GM19468 (cell line): ENCODE measurements around the gene SLC41A1.
A peak's percentile ranks its signal among the peaks of the same experiment; 100 is the strongest.
"Not testable (repeated sequence)": the region's sequence is repeated elsewhere in the genome, so short reads cannot be mapped to it uniquely, and the experiment has no call there.

ENCODE experiments used
- ATAC-seq: cut with Tn5 transposase; IDR thresholded peaks from one replicate; pipeline ENCODE4 v1.9.1; 2021; ENCODE audit warnings: mild to moderate bottlenecking, moderate library complexity, moderate number of reproducible peaks; ENCODE audit not compliant: unreplicated experiment; ENCODE audit errors: extremely low read depth

The SLC41A1 gene

DNA sequence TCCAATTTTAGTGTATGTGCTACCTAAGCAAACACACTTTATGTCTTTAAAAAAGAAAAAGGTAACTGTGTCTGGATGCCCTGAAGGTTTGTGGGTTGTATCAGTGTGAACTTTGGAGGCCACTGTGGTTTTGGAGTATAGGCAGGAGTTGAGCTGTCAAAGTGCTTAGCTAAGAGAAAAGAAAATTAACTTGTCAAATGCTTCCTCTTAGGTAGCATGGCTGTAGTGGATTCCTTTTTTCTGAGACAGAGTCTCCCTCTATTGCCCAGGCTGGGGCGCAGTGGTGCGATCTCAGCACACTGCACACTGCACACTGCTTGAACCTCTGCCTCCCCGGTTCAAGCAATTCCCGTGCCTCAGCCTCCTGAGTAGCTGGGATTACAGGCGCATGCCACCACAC lies 11.2 kb upstream of the SLC41A1 start:
- ATAC-seq, result no peak

DNA sequence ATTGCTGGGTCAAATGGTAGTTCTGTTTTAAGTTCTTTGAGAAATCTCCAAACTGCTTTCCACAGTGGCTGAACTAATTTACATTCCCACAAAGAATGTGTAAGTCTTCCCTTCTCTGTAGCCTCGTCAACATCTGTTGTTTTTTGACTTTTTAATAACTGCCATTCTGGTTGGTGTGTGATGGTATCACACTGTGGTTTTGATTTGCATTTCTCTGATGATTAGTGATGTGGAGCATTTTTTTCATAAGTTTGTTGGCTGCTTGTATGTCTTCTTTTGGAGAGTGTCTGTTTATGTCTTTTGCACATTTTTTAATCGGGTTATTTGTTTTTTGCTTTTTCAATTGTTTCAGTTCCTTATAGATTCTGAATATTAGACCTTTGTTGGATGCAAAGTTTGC lies 10.3 kb upstream of the SLC41A1 start:
- ATAC-seq, result not testable (repeated sequence)

DNA sequence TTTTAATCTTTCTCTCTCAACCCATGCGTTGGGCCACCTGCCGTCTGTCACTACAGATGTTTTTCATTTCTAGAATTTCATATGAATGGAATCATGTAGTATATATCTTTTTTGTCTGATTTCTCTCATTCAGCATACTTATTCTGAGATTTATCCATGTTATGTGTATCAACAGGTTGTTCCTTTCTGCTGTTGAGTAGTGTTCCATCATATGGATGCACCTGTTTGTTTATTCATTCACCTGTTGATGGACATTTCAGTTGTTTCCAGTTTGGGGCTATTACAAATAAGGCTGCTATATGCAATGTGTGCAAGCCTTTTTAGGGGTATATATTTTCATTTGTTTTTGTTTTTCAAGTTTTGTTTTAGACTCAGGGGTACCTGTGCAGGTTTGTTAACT lies 9.4 kb upstream of the SLC41A1 start:
- ATAC-seq, result no peak

DNA sequence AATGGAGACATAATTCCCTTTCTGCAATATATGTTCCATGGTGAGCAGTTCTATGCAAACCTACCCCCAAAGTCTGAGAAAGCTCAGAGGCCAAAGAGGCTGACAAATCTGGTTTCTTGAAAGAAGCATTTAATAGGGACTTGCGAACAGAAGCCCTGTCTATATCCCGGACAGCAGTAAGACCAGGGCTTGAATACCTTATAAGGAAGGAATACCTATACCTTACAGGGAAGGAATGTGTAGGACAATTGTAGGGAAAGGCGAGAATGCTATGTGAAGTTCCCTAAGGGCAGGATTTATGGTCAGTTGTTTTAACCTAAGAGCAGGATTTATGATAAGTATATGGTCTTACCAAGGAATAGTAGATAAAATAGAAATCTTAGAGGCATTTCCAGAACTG lies 5.0 kb upstream of the SLC41A1 start:
- no peak for ATAC-seq

DNA sequence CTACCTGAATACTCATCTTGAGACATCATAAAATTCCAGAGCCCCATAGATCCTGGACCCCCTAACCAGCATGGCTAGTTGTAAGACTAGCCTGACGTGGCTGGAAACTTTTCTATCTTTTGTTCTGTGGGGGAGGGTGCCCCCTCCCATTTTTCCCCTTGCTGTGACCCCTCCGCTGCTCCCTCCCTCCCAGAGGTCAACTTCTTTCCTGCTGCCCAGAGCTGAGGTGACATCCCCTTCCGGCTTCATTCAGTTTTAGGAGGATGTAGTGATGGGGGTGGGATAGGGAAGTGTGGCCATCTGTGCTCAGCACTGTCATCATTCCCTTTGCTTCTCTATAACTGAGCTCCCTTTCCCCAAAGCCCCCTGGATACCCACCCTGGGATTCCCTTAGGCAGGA lies 4.4 kb upstream of the SLC41A1 start:
- ATAC-seq, result no peak

DNA sequence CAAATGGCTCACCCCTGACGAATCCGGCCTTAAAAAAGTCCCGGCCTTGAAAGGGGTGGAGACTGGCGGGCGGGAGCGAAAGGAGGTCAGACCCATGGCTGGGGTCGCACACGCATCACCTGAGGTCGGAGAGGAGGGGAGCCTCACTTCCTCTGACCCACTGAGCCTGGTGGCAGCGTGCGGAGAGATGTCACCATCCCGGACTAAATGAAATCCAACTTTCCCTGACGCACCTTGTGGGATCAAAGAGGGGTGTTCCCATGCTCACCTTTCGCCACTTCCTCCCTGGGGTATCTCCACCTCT lies 709 bp upstream of the SLC41A1 start:
- ATAC-seq, result no peak

DNA sequence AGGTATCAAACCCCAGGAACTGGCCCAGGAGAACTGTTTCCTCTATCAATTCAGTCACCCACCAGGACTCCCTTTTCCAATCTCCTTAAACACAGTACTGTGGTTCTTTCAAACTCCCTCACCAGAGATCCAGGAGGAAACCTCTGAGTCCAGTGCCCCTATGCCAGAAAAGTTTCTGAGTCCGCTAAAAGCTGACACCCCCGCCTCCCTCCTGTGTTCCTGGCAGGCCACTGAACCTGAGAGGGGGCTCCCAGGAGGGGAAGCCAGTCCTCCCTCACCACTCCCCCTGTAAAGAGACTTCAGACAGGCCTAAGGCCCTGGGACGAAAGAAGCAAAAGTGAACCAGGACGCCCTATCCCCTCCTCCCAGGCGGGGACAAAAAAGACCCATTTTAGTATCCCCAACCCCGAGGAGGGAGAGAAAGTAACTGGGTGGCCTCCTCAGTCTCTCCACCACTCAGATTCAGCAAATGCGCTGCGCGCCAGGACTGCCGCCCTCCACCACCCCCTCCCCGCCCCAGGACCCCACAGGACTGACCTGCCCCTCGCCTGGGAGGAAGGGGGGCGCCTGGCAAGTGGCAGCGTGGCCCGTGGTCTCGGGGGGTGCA lies 624 bp downstream of the SLC41A1 start:
- no peak for ATAC-seq

DNA sequence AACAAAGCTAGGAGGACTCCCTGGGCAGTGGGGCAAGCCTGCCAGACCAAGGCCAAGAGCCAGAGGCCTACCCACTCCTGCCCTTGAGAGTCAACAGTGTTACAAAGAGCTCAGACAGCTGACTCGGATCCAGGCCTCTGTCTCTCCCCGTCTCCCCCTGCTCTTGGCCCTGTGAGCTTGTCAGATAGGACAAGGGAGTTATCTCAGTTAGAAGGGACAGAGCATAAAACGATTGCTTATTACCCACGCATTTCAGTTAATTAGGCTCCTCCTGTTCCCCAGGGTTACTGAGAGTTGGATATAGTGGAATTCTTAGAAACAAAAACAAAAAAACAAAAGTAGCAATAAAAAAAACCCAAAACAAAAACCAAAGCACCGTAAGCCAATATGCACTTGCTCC lies 1.3 kb downstream of the SLC41A1 start:
- no peak for ATAC-seq

DNA sequence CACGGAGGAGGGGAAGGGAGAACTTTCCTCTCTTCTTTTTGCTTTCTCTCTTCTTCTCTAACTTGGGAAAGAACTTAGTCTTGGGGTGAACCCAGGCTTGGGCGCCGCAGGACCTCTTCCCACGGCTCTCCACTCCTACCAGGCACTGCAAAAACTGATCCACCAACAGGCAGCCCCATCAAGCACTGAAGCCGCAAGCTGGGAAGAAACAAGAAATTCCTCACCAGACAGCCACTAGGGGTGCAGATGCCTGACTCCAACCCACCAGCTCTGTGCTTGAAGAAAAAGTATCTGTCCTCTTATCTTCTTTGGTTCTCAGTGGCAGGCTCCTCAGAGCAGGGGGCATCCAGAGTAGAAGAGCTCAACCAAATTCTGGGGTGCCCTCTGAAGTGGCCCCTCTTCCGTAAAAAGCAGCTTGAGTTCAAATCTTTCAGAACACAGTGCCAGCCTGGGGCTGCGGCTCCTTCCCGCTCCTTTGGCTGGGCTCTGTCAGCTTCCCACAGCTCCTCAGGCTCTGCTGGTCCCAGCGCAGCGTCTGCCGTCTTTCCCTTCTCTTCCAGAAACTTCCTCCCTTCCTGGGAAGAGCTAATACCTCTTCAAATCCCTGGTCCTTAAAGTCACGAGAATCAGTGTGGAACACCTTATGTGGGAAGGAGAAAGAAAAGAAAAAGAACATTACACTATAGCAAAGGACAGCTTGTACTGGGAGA lies 2.4 kb downstream of the SLC41A1 start:
- ATAC-seq, result no peak

DNA sequence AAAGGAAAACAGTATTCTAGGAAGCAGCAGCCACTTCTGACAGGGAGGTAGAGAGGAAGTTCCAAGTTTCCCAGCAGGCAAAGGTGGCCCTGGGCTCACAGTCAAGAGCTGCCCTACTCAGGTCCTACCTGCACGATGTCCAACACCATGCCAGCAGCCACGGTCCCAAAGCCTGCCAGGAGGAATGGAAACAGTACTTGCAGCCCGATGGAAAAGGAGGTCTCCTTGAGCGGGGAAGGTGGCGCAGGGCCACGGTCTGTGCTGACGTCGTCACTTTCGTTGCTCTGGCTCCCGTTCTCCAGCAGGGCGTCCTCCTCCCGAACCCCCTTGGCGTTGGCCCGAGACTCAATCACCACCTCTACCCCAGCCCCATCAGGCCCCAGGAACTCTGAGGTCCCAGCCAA lies 3.1 kb downstream of the SLC41A1 start:
- ATAC-seq, result no peak

DNA sequence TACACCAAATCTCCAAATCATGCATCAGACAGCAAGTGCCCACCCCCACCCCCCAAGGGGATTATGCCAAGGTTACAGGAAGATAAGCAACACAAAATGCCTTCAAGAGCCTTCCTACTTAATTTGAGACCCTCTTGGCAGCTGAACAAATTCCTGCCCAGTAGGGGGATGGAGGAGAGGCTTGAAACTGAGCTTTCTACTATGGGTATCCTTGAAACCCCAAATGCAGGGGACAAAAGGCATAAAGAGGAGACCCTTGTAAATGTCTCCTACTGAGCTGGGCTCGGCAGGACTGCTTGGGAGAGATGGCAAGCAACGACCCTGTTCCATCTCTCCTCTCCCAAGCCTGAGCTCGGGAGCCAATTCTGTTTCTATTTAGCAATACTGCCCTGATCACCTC lies 3.5 kb downstream of the SLC41A1 start:
- ATAC-seq, result no peak

DNA sequence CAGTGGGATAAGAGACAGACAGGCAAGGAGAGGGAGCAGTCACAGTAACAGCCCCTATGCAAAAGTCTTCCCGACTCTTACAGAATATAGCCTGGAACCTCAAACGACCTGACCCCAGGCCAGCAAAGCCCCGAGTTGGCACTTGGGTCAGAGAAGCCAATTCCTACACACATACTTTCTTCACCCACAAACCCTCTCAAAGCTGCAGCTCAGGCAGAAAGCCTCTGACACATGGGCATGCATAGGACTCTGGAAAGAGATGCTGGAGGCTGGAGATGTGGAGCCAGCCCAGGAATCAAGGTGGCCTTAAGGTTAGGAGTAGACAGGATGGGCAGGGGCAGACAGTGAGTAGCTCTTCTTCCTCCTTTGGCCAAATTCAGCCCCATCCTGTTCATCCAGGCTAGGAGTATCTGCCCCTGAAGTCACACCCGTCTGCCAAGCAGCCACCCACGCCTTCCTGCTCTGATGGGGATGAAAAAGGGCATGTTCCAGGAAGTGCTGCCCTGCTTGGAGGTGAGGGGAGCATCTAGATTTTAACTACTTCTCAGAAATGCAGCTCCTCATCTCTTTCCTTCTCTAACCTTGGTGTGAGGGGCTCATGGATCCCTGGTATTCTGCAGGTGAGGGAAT lies 7.8 kb downstream of the SLC41A1 start:
- no peak for ATAC-seq

DNA sequence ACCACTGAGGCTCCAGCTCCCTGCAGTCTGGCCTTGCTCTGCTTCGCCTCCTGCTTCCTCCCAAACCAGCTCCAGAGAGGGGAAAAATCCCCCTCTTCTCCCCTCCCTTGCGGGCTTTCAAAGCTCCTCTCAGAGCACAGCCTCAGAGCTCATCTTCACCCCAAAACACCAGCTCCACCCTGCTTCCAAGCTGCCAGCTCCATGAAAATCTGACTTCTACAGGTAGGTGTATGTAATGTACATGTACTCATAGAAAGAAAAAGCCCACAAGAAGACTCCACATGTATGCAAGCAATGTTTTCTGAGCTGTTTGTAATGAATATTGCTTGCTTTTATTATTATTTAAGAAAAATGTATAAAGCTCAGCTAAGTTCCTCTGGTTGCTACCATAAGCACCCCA lies 8.4 kb downstream of the SLC41A1 start:
- no peak for ATAC-seq

DNA sequence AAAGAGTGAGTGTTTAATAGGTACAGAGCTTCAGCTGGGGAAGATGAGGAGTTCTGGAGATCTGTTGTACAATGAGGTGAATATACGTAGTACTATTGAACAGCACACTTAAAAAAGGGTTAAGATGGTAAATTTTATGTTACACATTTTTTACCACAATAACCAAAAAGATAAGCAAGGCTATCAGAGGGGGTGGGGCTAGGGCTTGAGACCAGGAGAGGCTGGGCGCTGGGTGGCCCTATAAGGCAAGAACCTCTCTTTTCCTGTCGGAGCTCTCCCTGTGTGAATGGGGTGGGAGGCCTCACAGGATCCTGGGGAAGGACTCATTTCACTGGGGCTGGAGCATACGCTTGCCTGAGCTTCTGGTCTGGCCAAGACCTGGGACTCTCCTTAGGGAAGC lies 9.0 kb downstream of the SLC41A1 start:
- ATAC-seq, result no peak

DNA sequence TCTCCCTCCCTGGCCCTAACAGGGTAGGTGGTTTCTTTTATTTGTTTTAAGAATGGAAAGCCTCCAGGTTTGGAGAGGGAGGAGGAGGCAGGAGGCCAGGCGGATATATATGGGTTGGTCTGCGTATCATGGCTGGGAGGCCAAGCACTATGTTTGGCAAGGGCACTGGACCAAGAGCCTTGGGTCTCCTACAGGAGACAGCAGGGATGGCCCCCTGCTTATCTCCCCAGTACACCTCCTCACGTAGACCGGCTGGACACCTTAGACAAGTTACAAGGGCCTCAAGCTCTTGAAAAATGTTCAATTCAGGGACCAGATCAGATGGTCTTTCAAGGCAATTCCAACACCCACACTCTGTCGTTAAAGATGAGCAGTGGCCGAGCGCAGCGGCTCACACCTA lies 10.9 kb downstream of the SLC41A1 start:
- ATAC-seq, result no peak

DNA sequence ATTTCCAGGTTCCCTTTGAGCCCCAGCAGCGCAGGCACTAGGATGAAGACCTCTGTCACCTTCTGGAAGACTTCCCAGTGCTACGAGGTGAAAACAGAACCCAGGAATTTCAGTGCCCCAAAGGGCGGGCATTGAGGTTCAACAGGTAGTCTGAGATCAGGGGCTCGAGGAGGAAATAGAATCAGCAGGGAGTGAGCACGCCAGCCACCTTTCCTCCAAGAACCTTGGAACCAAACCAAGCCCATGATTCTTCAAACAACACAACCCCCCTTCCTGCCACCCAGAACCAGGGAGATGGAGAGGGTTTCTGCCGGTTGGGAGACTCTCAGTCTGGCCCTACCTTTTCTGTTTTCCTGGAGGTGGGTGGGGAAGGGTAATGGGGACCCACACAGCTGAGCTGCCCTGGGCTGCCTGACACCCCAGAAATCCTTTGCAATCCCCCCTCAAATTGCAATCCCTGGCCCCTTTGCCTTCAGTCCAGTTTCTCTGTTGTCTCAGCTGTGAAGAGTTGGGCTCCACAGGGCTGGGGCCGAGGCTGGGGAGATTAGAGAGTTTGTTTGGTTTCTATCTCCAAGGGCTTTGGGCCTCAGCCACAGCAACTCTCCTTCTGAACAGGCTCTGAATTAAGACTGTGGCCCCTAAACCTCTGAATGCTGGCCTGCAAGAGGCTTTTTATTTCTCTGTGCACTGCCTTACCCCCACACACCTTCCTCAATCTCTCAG lies 11.9 kb downstream of the SLC41A1 start:
- no peak for ATAC-seq

DNA sequence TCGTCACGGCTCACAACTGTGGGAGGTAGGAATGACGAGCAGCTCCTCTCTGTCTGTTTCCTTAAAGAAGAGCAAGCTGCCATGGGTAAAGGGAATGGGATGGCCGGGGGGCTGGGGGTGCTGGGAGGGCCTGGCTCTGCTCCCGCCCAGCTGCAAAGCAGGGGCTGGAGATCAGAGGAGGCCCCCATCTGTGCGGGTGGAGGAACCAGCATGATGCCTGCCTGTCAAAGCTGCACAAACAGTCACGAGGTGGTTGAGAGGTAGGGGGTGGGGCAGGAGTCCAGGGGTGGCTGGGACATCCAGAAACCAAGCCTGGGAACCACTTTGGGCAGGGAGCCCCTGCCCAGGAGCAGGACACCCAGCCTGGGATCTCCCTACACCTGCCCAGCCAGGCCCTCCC lies 12.6 kb downstream of the SLC41A1 start:
- ATAC-seq, result no peak

DNA sequence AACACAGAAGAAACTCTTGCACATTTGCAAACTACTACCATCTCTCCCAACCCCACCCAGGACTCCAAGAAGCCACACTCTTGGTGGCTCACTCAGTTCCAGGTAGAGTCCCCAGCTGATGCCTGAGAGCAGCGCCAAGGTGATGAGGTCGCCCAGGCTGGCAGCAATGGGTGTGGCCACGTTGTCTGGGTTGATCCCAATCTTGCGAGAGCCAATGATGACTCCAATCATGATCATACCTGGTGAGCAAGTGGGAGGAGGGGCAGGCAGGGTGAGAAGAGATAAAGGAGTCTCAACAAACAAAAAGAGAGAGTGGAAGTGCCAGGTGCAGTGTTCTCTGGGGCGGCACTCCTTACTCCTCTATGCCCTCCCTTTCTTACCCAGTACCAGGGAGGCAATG lies 14.4 kb downstream of the SLC41A1 start:
- ATAC-seq, result no peak

DNA sequence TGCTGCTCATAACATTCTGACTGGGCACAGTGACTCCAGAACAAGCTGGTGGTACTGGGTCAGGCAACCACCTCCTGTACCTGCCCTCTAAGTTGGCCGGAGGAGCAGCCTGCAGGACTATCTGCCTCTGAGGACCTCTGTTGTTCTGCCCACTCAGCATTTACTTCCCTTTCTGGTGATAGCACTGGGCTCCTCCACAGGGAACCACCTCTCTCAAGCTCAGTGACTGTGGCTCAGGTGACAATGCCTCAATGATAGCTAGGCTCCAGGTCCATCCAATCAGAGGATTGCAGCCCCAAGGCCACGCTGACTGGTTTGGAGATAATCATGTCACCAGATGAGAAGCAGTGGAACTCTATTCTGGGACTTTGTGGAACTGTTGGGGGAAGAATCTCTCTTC lies 15.8 kb downstream of the SLC41A1 start:
- ATAC-seq, result no peak

DNA sequence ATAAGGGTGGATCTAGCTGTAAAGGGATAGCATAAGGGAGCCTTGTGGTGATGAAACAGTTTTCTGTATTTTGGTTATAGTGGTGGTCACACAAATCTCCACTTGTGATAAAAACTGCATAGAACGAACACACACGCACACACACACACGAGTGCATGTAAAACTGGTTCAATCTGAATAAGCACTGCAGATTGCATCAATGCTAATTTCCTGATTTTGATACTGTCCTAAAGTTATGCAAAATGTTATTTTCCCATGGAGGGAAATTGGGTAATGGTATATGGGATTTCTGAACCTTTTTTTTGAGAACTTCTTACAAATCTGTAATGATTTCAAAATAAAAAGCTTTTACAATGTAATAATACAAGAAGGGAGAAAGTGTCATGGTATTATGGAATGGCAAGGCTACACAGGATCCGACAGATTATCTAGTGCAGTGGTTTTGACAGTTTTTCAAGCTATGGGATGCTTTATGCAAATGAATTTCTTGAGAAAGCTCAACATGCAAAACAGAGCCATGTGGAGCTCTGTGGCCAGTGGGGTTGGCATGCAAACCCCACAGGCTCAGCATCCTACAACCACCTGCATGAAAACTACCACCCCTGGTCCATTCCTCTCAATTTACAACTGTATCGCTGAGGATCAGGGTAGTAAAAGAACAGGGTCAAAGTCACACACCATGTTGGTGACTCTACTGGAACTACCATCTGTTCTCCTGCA lies 18.8 kb downstream of the SLC41A1 start:
- ATAC-seq, result peak; percentile 46
